OCI-LY3 (cell line): ENCODE measurements around the gene ASTN2.

Source experiments
- EZH2phosphoT487 ChIP-seq: fragments of 200-600 bp; shearing (Covaris generic); IDR thresholded peaks from 2 replicates; pipeline ENCODE4 v1.6.1; 2018; ENCODE audit warnings: antibody characterized with exemption, mixed run types, low read depth
- TF ChIP-seq, protein P1 (sequence below): fragments of 200-600, 300-600 bp; sonication (generic); IDR thresholded peaks from 2 replicates; pipeline ENCODE4 v1.5.1; 2014; ENCODE audit warnings: antibody characterized with exemption, low read length, low read depth

DNA sequence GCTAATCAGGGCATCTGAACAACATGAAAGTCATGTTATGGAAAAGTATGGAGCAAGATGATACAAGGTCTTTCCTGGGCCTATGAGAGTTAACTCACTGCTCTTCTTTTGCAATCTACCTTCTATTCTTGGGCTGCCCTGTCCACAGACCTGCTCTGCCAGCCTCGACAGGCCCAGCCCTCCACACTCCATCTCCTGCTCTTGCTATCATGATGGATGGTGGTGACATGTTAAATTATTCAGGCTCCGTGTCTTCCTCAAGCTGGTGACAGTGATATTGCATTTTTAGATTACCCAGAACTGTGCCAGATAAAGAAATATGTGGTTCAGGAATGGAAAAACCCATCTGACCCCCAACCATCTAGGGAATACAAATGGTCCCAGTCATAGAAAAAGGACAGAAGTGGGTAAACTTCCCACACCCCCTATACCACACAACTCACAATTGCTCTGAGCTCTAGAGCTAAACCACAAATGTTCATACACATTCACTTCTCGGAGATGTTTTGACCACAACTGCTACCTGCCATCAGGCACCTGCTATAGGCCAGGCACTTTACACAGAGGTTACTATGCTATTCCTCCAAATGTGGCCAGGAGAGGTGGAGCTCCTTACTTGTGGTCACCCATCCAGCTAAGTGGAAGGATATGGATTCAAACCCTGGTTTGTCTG is 311.3 kb downstream of the ASTN2 start:
- TF ChIP-seq EZH2phosphoT487: no peak
- TF ChIP-seq, protein P1, sequence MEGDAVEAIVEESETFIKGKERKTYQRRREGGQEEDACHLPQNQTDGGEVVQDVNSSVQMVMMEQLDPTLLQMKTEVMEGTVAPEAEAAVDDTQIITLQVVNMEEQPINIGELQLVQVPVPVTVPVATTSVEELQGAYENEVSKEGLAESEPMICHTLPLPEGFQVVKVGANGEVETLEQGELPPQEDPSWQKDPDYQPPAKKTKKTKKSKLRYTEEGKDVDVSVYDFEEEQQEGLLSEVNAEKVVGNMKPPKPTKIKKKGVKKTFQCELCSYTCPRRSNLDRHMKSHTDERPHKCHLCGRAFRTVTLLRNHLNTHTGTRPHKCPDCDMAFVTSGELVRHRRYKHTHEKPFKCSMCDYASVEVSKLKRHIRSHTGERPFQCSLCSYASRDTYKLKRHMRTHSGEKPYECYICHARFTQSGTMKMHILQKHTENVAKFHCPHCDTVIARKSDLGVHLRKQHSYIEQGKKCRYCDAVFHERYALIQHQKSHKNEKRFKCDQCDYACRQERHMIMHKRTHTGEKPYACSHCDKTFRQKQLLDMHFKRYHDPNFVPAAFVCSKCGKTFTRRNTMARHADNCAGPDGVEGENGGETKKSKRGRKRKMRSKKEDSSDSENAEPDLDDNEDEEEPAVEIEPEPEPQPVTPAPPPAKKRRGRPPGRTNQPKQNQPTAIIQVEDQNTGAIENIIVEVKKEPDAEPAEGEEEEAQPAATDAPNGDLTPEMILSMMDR: no peak
